COLO668 (cell line): ENCODE data around the gene SAPCD1.

ENCODE experiments used
- DNase-seq: peaks from one replicate; lab custom pipeline; 2025; ENCODE audit not compliant: unreplicated experiment; lab: John Stamatoyannopoulos, UW

Gene SAPCD1

DNA sequence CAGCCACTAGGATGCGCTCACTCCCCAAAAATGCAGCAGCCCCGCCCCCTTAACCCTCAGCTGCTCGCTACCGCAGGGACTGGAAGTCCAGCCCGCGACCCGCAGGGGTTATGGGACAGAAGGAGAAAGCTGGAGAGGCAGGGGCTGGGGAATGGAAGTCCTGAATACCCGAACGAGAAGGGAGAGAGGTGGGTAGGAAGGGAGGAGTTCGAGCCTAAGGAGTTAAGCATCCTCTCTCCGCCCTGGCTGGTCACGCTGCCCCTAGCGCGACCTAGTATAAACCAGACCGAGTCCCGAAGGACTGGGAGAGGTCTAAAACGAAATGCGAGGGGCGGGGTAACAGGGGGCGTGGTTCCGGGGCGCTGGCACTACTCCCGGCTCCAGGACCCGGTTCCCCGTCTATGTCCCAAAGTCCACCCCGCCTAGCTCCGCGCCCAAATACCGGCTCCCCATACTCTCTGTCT lies 32.9 kb upstream of the SAPCD1 start:
- DNase-seq, result peak; percentile 32

DNA sequence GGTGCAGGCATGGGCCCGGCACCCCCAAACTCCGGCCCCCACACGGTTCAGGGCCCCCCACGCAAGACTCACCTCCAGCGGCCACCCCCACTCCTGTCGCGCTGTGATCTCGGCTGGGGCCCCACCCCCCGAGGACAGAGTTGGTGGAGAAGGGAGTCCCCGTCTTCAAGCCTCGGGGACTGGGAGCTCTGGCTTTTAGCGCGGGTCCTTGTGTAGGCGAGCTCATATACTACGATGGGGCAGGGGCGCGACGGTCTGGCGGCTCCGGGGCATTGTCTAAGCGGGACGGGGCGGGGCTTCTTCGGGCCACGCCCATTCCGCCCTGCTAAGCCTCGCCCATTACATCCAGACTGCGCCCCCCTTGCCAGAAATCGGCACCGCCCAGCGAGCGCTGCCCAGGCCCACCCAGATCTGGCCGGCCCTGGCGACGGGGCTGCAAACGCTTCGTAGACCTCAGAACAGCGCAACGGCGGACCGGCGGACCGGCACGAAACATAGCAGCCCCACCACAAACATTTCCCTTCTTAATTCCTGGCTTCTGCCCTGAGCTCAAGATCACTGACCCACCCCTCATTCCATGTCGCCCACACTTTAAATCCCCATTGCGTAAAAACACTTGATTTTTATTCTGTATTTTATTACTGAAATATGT lies 32.4 kb upstream of the SAPCD1 start:
- DNase-seq, result no peak

DNA sequence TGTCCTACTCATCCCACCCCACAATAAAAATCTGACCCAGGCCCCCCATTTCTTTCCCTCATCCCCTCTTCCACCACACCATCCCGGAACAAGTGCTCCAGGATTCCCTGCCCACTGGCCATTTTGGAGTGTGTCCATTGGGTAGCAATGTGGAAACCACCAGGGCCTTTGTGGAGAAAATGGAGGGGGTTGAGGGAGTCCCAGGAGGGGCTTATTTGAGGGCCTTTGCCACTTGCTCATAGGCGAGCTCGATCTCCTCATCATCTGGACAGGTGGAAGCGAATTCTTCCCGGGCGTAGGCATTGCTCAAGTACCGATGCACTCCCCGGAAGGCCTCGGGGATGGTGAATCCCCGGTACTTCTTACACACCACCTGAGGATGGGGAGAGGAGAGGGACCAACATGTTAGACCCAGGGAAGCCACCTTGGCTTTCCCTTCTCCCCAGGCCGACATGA lies 31.8 kb upstream of the SAPCD1 start:
- DNase-seq, result no peak

DNA sequence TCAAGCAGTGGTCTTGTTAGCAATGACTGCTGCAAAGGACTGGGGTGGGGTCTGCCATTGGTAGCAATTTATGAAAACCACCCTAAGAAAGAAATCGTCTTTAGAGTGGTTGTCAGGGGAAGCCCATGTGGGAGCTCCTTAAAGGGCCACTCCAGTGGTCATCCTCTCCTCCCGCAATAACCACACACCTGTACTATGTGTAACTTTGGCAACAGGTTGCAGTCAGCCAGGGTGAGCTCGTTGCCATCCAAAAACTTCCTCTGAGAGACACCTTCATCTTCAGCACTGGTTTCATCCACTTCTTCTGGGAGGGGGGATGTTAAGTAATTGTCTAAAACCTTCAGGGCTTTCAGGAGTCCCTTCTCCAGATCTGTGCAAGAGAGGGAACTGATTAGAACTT lies 30.4 kb upstream of the SAPCD1 start:
- no peak for DNase-seq

DNA sequence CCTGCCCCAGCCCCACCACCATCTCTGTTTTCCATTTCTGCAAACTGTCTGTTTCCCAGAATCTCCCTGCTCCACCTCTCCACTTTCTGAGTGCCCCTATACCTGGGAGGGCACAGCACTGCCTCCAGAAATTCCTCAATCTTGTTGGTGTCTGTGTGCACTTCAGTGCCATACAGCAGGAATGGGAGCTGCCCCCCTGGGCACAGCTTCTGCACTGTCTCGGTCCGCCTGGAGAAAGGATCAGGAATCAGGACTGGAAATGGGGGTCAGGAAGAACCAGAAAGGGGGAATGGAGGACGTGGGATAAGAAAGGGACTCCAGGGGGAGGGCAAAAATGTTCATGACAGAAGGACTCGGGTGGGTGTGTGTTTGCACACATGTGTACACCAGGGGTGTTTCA lies 28.7 kb upstream of the SAPCD1 start:
- DNase-seq, result no peak

DNA sequence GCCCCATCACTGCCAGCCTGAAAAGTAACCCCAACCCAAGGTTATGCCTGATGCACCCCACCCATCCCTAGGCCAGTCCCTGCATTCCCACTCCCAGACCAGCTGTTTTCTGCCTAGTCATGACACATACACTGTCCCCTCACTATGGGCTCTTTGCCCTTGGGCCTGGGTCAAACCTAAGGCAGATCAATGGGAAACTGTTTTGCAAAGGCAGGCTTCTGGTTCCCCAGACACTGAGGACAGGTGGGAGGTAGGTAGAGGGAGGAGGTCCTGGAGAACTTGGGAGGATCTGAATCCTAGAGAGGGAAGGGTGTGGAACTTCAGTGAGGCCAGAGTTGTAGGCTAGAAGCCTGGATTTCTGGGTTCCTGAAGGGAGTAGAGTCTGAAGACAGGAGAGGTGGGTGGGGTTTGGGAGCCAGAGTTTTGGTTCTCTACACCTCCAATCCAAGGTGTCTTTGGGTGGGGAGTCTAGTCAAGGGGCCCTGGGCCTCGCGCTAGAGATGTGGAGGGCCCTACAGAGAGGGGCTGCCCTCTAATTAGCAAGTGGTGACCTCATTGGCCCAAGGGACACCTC lies 28.1 kb upstream of the SAPCD1 start:
- no peak for DNase-seq

DNA sequence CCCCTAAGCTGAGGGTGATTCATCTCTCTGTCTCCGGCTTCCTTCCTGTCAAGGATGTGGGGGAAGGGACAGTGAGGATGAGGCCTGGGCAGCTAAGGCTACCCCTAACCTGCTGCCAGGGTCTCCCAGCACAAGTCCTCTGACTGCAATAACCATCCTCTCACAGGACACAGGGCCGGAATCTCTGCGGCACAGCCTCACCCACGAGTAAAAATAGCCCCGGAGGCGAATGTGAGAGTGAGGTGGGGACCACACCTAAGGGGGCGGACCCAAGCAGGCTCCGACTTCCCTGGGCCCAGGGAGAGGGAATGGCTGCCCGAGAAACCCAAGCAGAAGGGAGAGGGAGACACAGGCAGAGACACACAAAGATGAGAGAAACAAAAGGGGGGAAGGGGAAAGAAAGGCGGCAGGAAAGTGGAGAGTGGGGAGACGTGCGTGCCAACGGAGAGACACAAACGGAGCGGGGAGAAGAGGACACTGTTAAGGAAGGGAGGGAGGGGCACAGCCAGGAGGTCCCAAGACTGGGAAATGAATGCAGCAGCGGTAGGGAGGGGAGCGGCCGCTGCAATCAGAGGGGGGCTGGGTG lies 27.5 kb upstream of the SAPCD1 start:
- peak; percentile 29 for DNase-seq

DNA sequence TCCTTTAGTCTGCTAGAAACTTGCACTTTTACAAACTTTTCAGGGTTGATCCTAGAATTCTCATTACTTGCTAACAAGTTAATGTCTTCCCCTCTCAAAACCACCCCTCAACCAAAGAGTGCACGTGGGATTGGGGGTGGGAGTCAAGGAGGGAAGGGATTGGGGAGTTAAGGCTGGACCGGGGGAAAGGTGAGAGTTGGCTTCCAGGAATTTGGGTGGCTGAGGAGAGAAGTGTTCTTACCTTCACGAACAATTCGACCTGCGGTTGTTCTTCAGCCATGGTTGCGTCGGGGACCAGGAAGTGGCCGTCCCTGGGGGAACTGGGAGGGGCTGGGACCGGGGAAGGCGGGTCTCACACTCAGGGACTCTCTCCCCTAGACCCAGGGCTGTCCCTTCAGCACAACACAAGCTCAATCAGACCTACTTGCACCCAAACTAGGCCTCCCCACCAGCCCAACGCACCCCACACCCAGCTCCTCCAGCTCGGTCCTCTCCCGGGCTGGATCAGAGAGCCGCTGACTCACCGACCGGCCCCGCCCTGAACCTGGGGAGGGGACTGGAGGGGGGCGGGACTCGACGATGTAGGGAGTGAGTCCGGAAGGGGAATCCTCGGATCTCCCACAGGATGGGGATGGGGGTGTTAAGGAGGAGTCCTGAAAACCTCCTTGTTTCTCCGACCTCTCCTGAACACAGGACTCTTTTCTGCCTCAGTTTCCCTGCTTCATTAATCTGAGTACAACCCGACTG lies 26.3 kb upstream of the SAPCD1 start, which contains the start of gene CLIC1:
Gene CLIC1, minus strand, starts transcription at position 510 of the 747 bp plus-strand sequence. Its CDS starts 230 bp downstream, at position 280.
- peak; percentile 82 for DNase-seq

DNA sequence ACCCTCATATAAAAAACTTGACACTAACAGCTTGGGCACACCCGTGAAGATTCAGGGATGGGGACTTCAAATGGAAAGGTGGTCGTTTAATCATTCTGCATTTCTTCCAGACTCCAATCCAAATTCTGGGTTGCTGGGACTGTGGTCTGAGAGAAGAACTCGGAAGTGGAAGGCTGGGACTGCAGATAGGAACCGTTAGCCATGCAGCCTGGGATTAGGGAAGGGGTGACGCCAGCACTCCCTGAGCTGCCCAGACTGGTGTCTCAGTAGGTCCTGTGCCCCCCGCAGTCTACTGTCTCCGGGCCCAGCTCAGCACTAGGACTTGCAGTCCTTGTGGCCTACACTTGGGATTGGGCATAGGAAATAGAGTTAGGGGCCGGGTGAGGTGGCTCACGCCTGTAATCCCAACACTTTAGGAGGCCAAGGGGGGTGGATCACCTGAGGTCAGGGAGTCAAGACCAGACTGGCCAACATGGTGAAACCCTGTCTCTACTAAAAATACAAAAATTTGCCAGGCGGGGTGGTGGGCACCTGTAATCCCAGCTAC lies 25.6 kb upstream of the SAPCD1 start:
- no peak for DNase-seq

DNA sequence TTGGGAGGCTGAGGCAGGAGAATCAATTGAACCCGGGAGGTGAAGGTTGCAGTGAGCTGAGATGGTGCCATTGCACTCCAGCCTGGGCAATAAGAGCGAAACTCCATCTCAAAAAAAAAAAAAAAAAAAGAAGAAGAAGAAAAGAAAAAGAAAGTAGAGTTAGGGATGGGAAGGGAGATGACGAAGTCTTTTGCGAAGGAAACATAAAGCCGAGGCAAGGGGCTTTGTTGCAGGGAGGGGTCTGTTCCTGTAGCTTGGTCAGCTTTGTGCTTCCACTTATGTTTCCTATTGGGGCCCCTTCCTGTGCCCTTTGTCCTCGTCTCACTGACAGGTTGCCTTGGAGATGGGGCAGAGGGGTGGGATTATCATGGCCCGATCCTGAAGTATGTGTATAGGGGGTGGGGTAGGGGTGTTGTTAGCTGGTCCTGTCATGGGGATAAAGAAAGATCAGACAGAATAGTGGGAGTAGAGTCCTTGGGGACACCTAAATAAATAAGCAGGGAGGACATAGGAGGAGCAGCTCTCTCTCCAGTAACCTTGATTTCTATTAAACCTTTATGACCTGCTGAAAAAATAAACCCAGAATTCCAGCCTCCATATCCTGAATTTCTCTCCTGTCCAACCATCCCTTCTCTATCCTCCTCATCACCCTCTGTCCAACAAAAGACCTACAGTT lies 25.0 kb upstream of the SAPCD1 start:
- peak; percentile 63 for DNase-seq

DNA sequence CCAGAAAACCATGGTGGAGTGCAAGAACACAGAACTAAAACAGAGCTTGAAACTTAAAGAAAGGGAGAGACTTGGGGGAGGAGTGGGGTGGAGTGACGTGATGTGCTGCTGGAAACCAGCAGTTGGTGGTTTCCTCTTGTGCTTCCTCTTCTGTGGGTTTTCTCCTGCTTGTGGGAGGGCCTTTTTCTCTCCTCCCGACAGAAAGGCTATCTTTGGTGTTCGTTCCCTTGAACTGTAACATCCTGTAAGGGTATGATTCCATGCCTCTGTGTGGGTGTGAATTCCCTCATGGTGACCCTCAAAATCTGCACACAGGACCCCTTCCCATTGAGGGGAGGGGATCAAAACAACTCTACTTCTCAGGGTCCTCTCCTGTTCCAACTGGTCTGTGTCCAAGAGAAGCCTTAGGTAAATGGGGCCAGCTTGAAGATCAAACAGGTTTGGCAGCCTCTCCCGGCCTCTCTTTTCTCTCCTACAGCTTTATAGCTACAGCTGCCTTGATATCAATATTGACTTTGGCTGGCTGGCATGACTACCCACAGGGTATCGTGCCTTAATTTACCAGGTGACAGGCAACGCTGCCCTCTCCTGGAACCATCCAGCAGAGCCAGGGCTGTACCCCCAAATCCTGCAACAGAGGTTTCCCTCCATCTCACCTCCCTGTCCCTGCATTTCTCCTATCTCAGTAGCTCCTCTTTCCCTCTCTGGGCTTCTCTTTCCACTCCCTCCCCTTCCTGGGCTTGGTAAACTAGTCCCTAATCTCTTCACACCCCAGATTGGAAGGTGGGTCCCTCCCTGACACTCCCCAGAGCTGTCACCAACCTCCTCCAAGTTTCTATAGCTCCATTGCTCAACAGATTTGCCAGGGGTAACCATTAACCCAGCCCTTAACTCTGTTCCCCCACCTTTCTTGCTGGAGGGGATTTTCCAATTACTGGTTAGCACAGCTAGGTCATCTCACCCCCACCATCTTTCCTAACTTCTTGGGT lies 24.2 kb upstream of the SAPCD1 start:
- peak; percentile 78 for DNase-seq

DNA sequence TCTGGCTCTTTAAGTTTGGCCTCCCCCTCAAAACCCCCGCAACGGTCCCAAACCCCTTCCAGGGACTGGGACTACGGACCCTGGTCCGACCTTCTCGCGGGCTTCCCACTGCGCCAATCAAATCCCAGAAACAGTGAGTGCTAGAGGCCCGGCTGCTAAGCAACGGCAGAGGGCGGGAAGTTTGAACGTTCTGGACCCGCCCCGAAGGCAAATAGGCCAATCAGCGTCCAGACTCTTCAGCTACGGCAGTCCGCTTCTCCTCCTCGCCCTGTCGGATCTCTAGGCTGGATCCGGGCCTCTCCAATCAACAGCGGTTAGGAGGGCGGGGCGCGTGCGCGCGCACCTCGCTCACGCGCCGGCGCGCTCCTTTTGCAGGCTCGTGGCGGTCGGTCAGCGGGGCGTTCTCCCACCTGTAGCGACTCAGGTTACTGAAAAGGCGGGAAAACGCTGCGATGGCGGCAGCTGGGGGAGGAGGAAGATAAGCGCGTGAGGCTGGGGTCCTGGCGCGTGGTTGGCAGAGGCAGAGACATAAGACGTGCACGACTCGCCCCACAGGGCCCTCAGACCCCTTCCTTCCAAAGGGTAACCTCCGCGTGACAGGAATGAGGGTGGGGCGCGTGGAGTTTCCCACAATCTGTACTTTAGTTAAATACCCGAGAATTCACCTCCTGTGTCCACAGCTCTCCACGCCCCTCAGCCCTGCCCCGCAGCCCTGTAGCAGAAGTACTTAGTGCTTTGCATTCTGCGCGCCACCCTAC lies 22.6 kb upstream of the SAPCD1 start, which contains the start of gene MSH5:
Gene MSH5, plus strand, starts transcription at position 367 of the 758 bp plus-strand sequence. CDS start 462 bp downstream, outside the sequence.
- peak; percentile 97 for DNase-seq

DNA sequence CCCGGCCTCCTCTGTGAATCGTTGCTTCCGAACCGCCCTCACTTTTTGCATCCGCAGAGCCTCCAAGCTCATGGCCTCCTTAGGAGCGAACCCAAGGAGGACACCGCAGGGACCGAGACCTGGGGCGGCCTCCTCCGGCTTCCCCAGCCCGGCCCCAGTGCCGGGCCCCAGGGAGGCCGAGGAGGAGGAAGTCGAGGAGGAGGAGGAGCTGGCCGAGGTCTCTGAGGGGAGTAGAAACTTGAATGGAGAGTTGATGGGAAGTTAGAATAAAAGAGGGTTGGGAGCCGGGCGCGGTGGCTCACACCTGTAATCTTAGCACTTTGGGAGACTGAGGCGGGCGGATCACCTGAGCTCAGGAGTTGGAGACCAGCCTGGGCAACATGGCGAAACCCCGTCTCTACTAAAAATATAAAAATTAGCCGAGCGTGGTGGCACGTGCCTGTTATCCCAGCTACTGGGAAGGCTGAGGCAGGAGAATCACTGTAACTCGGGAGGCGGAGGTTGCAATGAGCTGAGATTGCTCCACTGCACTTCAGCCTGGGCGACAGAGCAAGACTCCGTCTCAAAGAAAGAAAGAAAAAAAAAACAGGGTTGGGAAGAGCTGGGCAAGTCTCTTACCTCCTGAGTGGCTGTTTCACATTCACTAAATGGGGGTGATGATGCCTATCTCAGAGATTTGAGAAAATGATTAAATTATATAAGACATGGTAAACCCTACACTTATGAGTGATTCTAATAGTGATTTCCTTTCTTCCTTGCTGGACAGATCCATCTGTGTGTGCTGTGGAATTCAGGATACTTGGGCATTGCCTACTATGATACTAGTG lies 21.8 kb upstream of the SAPCD1 start:
- no peak for DNase-seq

DNA sequence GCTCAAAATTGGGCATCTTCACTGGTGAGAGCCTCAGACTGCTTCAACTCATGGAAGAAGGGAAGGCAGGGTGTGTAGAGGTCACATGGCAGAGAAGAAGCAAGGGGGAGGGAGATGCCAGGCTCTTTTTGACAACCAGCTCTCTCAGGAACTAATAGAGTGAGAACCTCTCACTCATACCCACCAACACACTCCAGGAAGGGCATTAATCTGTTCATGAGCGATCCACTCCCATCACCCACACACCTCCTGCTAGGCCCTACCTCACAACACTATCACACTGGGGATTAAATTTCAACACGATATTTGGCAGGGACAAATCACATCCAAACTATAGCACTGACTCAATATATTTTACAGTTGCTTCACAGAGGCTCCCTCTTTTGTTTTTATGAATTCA lies 20.6 kb upstream of the SAPCD1 start:
- DNase-seq, result no peak

DNA sequence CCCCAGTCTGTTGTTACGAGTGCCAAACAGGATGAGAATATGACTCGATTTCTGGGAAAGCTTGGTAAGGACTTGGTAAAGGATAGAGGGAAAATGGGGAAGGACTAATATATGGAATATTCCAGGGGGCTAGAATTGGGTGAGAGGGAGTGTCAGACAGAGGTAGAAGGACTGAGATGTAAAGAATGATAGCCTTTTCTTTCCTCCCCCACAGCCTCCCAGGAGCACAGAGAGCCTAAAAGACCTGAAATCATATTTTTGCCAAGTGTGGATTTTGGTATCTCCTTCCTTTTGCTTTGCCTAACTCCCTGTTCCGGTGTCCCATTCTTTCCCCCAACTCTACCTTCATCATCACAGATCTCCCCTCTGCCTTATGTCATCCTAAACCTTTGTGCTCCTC lies 19.6 kb upstream of the SAPCD1 start:
- DNase-seq, result no peak

DNA sequence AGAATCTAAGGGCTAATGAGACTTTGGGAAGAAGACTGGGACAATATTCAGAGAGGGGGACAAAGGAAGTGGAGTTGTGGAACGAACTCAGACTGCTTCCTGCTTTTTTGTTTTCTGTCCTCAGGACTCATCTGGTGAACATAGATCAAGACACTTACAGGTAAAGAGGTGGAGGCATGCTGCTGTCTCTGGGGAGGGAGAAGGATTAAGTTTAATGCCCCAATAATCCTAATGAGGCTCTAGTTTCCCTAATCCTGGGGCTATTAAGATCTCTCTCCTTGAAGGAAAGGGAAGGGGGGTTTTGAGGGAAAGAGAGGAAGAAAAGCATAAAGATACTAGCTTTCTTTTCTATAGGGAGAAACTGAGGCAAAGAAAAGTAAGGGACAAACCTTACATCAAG lies 18.0 kb upstream of the SAPCD1 start:
- DNase-seq, result no peak

DNA sequence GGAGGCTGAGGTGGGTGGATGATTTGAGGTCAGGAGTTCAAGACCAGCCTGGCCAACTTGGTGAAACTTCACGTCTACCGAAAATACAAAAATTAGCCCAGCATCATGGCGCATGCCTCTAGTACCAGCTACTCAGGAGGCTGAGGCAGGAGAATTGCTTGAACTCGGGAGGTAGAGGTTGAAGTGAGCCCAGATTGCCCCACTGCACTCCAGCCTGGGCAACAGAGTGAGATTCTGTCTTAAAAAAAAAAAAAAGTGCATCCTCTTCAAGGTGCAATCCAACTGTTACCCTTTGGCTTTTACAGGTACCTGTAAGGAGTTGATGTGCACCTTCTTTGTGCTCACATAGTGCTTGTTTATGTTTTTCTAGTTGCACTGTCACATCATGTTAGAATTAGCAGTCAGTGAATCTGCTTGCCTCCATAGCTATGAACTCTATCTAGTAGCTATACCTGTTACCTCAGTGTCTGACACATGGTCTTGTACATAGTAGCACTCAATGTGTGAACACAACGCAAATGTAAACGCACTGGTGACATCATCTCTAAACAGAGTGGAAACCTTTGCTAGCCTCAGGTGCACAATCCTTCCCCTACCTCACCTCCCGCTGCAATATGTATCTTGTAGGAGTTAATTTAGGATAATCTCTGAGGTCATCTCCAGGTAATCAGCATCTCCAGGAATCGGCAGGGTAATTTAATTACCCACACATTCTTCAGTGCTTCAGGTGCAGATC lies 13.0 kb upstream of the SAPCD1 start:
- no peak for DNase-seq
